ENCODE measurements around the gene CCL24.
"Not testable (repeated sequence)": the region's sequence is repeated elsewhere in the genome, so short reads cannot be mapped to it uniquely, and the experiment has no call there.

The CCL24 gene

GRCh38 chr7:75783058-75783457, 30.5 kb downstream of the CCL24 start:
- not testable (repeated sequence) for DNase-seq

- DNase-seq, result not testable (repeated sequence)
Measured at GRCh38 chr7:75780647-75781273, 32.8 kb downstream of the CCL24 start.

- not testable (repeated sequence) for DNase-seq
Measured at GRCh38 chr7:75779516-75779915, 34.1 kb downstream of the CCL24 start.

DNA sequence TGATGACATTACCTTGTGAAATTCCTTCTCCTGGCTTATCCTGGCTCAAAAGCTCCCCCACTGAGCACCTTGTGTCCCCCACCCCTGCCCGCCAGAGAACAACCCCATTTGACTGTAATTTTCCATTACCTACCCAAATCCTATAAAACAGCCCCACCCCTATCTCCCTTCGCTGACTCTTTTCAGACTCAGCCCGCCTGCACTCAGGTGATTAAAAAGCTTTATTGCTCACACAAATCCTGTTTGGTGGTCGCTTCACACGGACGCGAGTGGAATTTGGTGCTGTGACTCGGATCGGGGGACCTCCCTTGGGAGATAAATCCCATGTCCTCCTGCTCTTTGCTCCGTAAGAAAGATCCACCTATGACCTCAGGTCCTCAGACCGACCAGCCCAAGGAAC, 34.6 kb downstream of the CCL24 start:
- DNase-seq, result not testable (repeated sequence)

DNA sequence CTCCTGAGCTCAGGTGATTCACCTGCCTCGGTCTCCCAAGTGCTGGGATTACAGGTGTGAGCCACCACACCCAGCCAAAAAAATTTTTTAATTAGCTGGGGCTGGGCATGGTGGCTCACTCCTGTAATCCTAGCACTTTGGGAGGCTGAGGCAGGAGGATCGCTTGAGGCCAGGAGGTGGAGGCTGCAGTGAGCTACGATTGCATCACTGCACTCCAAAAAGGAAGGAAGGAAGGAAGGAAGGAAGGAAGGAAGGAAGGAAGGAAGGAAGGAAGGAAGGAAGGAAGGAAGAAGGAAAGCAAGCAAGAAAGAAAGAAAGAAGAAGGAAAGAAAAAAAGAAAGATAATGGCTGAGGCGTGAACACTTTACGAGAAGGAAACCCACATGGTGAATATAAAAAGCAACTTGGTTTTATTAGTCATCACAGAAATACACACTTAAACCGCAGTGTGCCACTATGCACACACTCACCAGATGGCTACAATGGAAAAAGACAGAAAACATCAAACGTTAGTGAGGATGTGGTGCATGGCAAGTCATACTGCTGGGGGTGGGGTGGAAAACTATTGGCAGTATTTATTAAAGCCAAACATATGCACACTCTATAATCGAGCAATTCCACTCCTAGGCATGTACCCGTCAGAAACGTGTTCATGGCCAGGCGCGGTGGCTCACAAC, 37.2 kb downstream of the CCL24 start:
- DNase-seq, result no peak

DNA sequence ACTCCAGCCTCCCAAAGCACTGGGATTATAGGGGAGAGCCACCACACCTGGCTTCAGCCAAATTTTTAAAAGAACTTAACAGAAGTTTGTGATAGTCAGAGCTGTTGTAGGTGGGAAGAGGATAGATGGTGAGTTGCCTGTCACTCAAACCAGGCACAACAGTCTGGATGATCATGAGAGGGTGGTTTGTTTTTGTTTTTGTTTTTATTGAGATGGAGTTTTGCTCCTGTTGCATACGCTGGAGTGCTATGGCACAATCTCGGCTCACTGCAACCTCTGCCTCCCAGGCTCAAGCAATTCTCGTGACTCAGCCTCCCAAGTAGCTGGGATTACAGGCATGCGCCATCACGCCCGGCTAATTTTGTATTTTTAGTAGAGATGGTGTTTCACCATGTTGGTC, 39.6 kb downstream of the CCL24 start:
- not testable (repeated sequence) for DNase-seq

- DNase-seq, result no peak
Measured at GRCh38 chr7:75772081-75773077, 41.2 kb downstream of the CCL24 start, which contains the start of gene CCL26. Gene CCL26, minus strand, starts transcription at chr7:75772211. Its CDS starts 35 bp downstream, at chr7:75772176.

- no peak for DNase-seq
Measured at GRCh38 chr7:75771224-75771623, 42.4 kb downstream of the CCL24 start.

GRCh38 chr7:75762350-75762917, 51.2 kb downstream of the CCL24 start:
- DNase-seq, result peak in 5 of 56 donors; percentile 4 to 6 (median 5)

DNA sequence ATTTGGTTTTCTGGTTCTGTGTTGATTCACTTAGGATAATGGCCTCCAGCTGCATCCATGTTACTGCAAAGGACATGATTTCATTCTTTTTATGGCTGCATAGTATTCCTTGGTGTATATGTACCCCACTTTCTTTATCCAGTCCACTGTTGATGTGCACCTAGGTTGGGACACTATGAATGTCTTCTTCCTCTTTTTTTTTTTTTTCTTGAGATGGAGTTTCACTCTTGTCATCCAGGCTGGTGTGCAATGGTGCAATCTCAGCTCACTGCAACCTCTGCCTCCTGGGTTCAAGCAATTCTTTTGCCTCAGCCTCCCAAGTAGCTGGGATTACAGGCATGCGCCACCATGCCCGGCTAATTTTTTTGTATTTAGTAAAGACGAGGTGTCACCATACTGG, 51.8 kb downstream of the CCL24 start:
- not testable (repeated sequence) for DNase-seq

Data from nucleus accumbens (tissue), 56 donors.